GM10266 (cell line): ENCODE measurements around the gene SAT2.
"Not testable (repeated sequence)": the region's sequence is repeated elsewhere in the genome, so short reads cannot be mapped to it uniquely, and the experiment has no call there.

Source experiments
- DNase-seq: peaks from one replicate; pipeline ENCODE4 v3.0.0; 2012; ENCODE audit errors: extremely low spot score
- CTCF ChIP-seq: IDR thresholded peaks from 2 replicates; pipeline ENCODE4 v1.5.1; 2012; ENCODE audit warnings: mild to moderate bottlenecking, low read depth; ENCODE audit not compliant: control insufficient read depth, insufficient read depth; ENCODE audit errors: missing control alignments

SAT2 gene

GRCh38 chr17:7650509-7651096 lies 23.0 kb upstream of the SAT2 start, which contains the start of gene ATP1B2:
TSS of gene ATP1B2 (plus strand) at chr17:7650926. CDS start at chr17:7651519, 593 bp downstream.
- no peak for TF ChIP-seq CTCF
- DNase-seq, result peak; percentile 88

GRCh38 chr17:7647018-7647417 lies 19.4 kb upstream of the SAT2 start:
- DNase-seq, result no peak
- no peak for TF ChIP-seq CTCF

GRCh38 chr17:7646457-7646856 lies 18.8 kb upstream of the SAT2 start:
- DNase-seq, result no peak
- TF ChIP-seq CTCF, result no peak

GRCh38 chr17:7644775-7645174 lies 17.2 kb upstream of the SAT2 start:
- DNase-seq, result no peak
- TF ChIP-seq CTCF, result no peak

- not testable (repeated sequence) for DNase-seq
These were observed 14.0 kb upstream of the SAT2 start for GRCh38 chr17:7641635-7642034.

- DNase-seq, result no peak
- no peak for TF ChIP-seq CTCF
These were observed 13.2 kb upstream of the SAT2 start for GRCh38 chr17:7640783-7641182.

GRCh38 chr17:7636163-7636562 lies 8.5 kb upstream of the SAT2 start:
- DNase-seq, result no peak
- TF ChIP-seq CTCF, result no peak

GRCh38 chr17:7634384-7634783 lies 6.8 kb upstream of the SAT2 start:
- no peak for DNase-seq
- TF ChIP-seq CTCF, result peak; percentile 57
